Iris pigment epithelial cell (primary cell): ENCODE data around the gene RNU7-1.
"Not testable (repeated sequence)": the region's sequence is repeated elsewhere in the genome, so short reads cannot be mapped to it uniquely, and the experiment has no call there.

Experiments
- DNase-seq: peaks from one replicate; pipeline ENCODE4 v3.0.0-alpha.2; 2011; ENCODE audit warnings: low read depth

The RNU7-1 gene

GRCh38 chr12:6943722-6944380 is at the start of gene RNU7-1, which contains the start of gene C12orf57:
RNU7-1 (plus strand) TSS chr12:6943816.
C12orf57 (plus strand) TSS chr12:6944022; CDS start chr12:6944122, 100 bp downstream.
- peak; percentile 83 for DNase-seq

DNA sequence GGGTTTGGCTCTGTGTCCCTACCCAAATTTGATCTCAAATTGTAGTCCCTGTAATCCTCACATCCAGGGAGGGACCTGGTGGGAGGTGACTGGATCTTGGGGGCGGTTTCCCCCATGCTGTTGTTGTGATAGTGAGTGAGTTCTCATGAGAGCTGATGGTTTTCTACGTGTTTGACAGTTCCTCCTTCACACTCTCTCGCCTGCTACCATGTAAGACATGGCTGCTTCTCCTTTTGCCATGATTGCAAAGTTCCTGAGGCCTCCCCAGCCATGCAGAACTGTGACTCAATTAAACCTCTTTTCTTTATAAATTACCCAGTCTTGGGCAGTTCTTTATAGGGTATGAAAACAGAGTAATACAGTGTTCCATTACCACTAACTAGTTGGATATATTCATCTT is 49.3 kb upstream of the RNU7-1 start:
- DNase-seq, result no peak

DNA sequence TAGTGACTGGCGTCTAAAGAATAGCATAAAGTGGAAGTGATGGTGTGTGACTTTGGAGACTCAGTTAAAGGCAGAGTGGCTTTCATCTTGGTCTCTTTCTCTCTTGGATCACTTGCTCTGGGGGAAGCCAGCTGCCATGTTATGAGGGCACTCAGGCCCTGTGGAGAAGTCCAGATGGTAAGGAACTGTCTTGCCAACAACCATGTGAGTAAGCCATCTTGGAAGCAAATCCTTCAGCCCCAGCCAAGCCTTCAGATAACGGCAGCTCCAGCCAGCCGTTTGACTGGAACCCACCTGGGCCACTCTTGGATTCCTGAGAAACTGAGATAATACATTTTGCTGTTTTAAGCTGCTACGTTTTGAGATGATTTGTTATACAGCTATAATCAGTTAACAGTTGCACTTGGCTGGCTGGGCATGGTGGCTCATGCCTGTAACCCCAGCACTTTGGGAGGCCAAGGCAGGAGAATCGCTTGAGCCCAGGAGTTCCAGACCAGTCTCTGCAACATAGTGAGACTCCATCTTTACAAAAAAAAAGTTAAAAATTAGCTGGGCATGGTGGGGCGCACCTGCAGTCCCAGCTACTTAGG is 46.7 kb upstream of the RNU7-1 start:
- DNase-seq, result no peak

DNA sequence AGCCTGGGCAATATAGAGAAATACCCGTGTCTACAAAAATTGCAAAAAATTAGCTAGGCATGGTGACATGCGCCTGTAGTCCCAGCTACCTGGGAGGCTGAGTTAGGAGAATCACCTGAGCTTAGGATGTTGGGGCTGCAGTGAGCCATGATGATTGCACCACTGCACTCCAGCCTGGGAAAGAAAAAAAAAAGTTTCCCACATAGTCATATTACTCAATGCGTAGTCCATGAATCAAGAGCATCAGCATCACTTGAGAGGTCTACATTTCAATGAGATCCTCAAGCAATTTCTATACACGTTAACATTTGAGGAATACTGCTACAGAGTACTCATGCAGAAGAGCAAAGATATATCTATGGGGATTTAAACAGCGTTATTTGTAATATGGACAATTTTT is 44.2 kb upstream of the RNU7-1 start:
- DNase-seq, result no peak

- DNase-seq, result peak; percentile 47
Observed at GRCh38 chr12:6899837-6900519, 43.6 kb upstream of the RNU7-1 start.

DNA sequence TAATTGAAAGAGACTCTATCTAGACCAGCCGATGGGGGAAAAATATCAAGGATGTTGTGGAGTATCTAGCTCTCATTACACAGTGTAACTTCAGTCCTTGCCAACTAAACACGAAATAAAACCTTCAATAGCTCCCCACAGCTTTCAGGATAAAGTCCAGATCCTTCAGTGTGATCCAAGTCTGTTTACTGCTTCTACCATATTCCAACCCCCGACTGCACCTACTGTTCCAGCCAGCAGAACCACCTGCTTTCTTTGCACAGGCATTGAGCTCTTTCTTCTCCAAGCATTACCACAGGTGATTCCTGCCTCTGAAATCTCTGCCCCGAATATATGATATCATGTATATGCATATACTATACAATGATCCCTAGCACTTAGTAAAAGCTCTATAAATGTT is 41.2 kb upstream of the RNU7-1 start:
- DNase-seq, result no peak

DNA sequence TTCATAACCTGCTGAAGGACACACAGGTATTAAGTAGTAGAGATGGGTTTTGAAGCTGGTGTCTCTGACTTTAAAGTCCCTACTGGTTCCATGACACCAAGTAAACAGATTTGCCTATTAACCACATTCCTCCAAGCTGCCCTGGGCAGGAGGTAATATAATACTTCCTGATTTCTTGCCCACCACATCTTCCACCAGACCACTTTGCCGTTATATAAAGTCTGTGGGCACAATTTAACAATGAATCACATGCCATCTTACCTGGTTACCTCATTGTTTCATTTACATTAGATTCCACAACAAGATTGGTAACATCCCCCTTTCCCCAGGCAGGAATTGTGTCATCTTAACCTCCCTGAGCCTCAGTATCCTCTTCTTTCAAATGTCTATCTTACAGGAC is 39.9 kb upstream of the RNU7-1 start:
- no peak for DNase-seq

DNA sequence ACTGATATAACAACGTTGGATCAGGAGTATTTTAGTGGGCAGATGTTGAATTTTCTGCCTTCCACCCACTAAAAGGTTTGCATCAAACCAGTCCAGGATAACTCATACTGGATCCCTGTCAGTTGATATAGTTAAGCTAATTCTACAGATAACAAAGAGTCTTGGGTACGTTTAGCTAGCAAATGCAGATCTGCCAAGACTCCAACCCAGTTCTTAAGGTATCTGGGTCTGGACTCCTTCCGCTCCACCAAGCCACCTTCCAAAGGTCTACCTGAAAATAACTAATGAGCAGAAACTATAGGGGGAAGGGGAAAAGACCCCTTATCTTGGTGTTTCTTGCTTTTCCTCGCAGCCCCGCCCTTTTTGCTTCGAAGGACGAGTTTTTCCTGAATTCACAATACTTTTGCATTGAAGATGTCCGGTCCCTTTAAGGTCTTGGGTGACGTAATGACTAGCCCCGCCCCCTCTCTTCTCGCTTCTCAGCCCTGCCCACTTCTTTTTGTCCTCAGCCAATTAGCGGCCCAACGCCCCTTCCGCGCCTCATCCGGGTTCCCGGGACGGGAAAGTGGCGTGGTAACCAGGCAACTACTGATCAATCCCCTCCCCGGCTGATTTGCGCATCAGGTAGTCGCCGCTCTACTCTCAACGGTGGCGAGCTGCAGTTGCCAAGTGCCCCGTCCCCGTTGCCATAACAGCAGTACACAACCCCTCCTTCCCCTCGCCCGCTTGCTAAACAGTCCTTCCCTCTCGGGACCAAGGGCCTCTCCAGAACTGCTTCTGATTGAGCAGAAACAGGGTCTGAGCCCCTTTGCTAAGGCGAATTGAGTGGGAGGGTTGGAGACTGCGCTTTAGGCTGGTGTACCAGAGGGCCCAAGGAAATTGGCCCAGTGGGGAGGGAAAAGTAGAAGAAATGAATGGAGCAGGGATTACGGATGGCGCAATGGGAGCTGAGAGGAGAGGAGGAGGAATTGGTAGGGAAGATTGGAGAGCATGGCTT is 39.0 kb upstream of the RNU7-1 start, which contains the start of gene LRRC23:
TSS of gene LRRC23 (plus strand) at position 543 of the 997 bp plus-strand sequence. CDS start 812 bp downstream, outside the sequence.
- peak; percentile 94 for DNase-seq

DNA sequence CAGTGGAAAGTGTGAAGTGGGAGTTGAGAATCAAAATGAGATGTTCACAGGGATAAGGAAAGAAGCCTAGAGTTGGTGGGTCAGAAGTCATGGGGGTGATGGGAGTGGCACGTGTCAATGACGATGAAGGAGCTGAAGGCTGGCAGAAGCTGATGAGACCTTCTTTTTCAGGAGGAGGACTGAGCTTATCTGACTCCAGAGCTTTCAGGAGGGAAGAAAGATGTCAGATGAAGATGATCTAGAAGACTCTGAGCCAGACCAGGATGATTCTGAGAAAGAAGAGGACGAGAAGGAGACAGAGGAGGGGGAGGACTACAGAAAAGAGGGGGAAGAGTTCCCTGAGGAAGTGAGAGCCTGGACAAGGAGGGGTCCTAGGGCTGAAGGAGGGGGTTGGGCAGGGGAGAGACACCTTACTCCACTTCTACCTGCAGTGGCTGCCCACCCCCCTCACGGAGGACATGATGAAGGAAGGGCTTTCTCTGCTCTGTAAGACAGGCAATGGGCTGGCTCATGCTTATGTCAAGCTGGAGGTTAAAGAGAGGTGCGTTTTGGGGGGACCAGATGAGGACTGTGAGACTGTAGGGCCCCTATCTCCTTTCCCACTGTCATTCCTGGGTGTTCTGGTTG is 38.1 kb upstream of the RNU7-1 start:
- no peak for DNase-seq

DNA sequence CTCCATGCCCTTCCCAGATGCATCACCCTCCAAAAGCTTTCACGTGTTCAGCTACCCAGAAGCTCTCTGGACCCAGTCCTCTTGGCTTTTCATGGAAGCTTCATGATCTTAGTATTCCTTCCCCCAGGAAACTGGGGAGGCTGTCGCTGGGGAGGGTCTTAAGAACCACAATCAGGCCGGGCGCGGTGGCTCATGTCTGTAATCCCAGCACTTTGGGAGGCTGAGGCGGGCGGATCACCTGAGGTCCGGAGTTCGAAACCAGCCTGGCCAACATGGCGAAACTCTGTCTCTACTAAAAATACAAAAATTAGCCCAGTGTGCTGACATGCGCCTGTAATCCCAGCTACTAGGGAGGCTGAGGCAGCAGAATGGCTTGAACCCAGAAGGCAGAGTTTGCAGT is 35.5 kb upstream of the RNU7-1 start:
- not testable (repeated sequence) for DNase-seq

GRCh38 chr12:6909421-6910145 is 34.0 kb upstream of the RNU7-1 start:
- DNase-seq, result no peak

DNA sequence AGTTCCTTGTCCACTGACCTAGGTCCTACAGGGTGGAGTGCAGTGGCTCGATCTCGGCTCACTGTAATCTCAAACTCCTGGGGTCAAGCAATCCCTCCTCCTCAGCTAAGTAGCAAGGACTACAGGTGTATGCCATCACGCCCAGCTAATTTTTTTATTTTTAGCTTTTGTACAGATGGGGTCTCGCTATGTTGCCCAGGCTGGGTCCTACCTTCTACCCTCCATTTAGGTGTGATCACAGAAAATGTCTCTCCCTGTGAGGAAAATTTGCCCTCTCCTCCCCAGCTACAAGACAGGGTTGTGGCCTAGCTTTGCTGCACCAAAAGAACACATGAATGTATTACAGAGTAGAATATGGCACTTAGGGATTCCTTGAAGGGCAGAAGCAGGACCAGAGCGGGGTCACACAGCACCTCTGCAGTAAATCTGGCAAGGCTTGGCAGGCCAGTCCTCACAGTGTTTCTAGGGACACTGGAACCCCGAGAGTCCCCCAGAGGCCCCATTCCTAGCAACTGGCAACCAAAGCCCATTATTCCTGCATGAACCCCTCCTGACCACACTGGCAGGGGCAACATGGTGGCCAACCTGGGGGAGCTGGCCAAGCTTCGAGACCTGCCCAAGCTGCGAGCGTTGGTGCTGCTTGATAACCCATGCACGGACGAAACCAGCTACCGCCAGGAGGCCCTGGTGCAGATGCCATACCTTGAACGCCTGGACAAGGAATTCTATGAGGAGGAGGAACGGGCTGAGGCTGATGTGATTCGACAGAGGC is 31.3 kb upstream of the RNU7-1 start:
- no peak for DNase-seq

- DNase-seq, result peak; percentile 67
Observed at GRCh38 chr12:6914246-6914946, 29.2 kb upstream of the RNU7-1 start, which contains the start of gene ENO2. ENO2 (plus strand) TSS chr12:6914580; CDS start chr12:6915833, 1,253 bp downstream.

- no peak for DNase-seq
Observed at GRCh38 chr12:6914947-6915788, 28.4 kb upstream of the RNU7-1 start.

DNA sequence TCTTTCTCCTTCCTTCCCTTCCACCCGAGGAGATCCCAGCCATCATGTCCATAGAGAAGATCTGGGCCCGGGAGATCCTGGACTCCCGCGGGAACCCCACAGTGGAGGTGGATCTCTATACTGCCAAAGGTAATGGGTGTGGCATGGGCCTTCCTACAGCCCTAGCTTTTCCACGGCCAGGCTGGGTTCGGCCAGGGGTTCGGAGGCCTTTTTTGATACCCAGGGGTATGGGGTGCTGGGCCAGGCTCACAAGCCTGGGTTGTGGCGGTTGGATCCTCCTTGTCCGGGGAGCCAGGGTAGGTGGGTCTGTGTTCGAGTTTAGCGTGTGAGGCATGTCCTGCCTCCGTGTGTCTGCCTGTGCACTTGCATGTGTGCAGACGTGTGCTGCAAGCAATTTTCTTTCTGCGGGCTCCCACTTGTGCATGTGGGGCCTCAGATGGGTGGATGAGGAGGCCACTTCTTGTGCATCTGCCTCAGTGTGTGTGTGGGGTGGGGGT is 27.8 kb upstream of the RNU7-1 start:
- no peak for DNase-seq

DNA sequence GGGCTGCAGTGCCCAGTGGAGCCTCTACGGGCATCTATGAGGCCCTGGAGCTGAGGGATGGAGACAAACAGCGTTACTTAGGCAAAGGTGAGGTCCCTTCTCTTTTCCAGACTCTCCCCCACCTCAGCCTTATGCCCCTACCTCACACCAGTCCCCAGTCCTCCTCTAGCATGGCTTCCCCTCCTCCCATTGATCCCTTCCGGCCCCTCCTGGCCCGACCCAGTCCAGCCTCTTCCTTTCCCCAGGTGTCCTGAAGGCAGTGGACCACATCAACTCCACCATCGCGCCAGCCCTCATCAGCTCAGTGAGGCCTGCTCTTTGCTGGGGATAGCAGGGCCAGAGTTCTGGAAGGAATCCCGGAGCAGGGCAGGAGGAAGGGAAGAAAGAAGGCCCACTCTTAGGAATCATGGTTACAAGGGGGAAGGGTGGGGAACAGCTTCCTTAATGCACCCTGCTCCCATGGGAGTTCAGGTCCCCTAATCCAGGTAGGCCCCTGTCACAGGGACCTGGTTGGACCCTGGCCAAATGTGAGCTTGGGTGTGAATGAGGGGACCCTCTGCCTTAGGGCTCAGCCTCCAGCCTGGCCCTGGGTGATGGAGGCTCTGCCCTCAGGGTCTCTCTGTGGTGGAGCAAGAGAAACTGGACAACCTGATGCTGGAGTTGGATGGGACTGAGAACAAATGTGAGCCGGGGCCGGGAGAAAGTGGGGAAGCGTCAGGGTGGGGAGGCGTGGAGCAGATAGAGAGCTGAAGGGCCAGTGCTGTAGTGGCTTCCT is 27.0 kb upstream of the RNU7-1 start:
- no peak for DNase-seq

DNA sequence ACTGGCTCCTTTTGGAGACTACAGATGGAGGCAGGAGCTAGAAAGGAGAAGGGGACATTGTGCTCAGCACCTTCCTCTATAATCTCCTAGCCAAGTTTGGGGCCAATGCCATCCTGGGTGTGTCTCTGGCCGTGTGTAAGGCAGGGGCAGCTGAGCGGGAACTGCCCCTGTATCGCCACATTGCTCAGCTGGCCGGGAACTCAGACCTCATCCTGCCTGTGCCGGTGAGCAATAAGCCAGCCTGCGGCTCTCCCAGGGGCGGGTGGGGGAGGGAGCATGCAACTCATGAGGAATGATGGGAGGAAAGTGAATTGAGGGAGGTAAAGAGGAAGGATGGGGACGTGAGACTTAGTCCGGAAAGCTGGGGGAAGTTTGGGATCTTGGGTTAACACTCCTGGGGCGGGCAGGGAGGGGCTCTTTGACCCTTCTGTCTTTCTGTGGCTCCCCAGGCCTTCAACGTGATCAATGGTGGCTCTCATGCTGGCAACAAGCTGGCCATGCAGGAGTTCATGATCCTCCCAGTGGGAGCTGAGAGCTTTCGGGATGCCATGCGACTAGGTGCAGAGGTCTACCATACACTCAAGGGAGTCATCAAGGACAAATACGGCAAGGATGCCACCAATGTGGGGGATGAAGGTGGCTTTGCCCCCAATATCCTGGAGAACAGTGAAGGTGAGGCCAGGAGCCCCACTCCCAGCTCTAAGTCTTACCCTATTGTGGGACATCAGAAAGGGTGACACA is 26.0 kb upstream of the RNU7-1 start:
- peak; percentile 64 for DNase-seq
